OCI-LY3 (cell line): Measurements from ENCODE around the gene SDR9C7.

ENCODE experiments used
- H2AFZ ChIP-seq: fragments of 200-600, 300-600 bp; shearing (Covaris generic); 2 replicates; pipeline ENCODE4 v1.6.0; 2014; ENCODE audit warnings: antibody characterized with exemption, low read depth, low read length
- H3K27ac ChIP-seq: fragments of 200-600, 300-600 bp; sonication (generic); 2 replicates; pipeline ENCODE4 v1.5.1; 2014; ENCODE audit warnings: mild to moderate bottlenecking, low read length, moderate library complexity, mixed read lengths
- H3K27me3 ChIP-seq: fragments of 200-600, 300-600 bp; sonication (generic); 2 replicates; pipeline ENCODE4 v1.6.1; 2014; ENCODE audit warnings: low read depth, low read length, mixed read lengths
- H3K36me3 ChIP-seq: fragments of 200-600, 300-600 bp; sonication (generic); replicated peaks from 2 replicates; pipeline ENCODE3; 2014; ENCODE audit warnings: low read depth, low read length, mixed read lengths
- H3K4me1 ChIP-seq: fragments of 300-600, 200-600 bp; sonication (generic); 2 replicates; pipeline ENCODE4 v1.6.1; 2014; ENCODE audit warnings: low read length, mixed read lengths
- H3K4me2 ChIP-seq: fragments of 200-600, 300-600 bp; sonication (generic); 2 replicates; pipeline ENCODE4 v1.6.1; 2014; ENCODE audit warnings: low read length, mixed read lengths
- H3K4me3 ChIP-seq: fragments of 300-600, 200-600 bp; sonication (generic); 2 replicates; pipeline ENCODE4 v1.5.1; 2014; ENCODE audit warnings: antibody characterized with exemption, mild to moderate bottlenecking, low read length, moderate library complexity
- H3K79me2 ChIP-seq: fragments of 300-600, 200-600 bp; shearing (Covaris generic); 2 replicates; pipeline ENCODE4 v1.6.1; 2014; ENCODE audit warnings: mild to moderate bottlenecking, low read length, mixed read lengths
- H3K9ac ChIP-seq: fragments of 300-600, 200-600 bp; shearing (Covaris generic); 2 replicates; pipeline ENCODE4 v1.6.0; 2014; ENCODE audit warnings: mild to moderate bottlenecking, low read length, moderate library complexity
- H3K9me3 ChIP-seq: fragments of 200-600, 300-600 bp; shearing (Covaris generic); 2 replicates; pipeline ENCODE4 v1.6.1; 2014; ENCODE audit warnings: low read length, mixed read lengths; ENCODE audit not compliant: insufficient read depth
- H4K20me1 ChIP-seq: fragments of 200-600, 300-600 bp; sonication (generic); 2 replicates; pipeline ENCODE4 v1.6.1; 2016; ENCODE audit warnings: low read length, mixed read lengths; ENCODE audit not compliant: insufficient read depth
- CTCF ChIP-seq: fragments of 200-600, 300-600 bp; sonication (generic); IDR thresholded peaks from 2 replicates; pipeline ENCODE4 v1.5.1; 2014; ENCODE audit warnings: antibody characterized with exemption, low read length, low read depth
- EZH2phosphoT487 ChIP-seq: fragments of 200-600 bp; shearing (Covaris generic); IDR thresholded peaks from 2 replicates; pipeline ENCODE4 v1.6.1; 2018; ENCODE audit warnings: antibody characterized with exemption, mixed run types, low read depth

SDR9C7 gene

GRCh38 chr12:56935157-56935556 lies 949 bp upstream of the SDR9C7 start:
- H3K9me3 ChIP-seq, result no peaks in the 10 kb centered on the region
- H3K36me3 ChIP-seq, result no peaks in the 10 kb centered on the region
- peaks cover 4% of the 10 kb centered on the region; the same call in 1 of the 2 replicates for H3K4me1 ChIP-seq
- no peak overlapping the region for H3K4me2 ChIP-seq
- H4K20me1 ChIP-seq, result no peaks in the 10 kb centered on the region
- peaks cover 4% of the 10 kb centered on the region; the same call in 1 of the 2 replicates for H3K27me3 ChIP-seq
- H2AFZ ChIP-seq, result no peak overlapping the region
- H3K79me2 ChIP-seq, result no peaks in the 10 kb centered on the region
- no peak for TF ChIP-seq CTCF
- TF ChIP-seq EZH2phosphoT487, result no peak
- no peak overlapping the region for H3K4me3 ChIP-seq
- no peak overlapping the region for H3K9ac ChIP-seq
- H3K27ac ChIP-seq, result no peak overlapping the region

GRCh38 chr12:56932867-56933266 lies 1.3 kb downstream of the SDR9C7 start:
- H3K79me2 ChIP-seq, result no peaks in the 10 kb centered on the region
- H3K4me1 ChIP-seq, result peaks cover 4% of the 10 kb centered on the region; the same call in 1 of the 2 replicates
- peaks cover 9% of the 10 kb centered on the region; the same call in 1 of the 2 replicates for H3K27me3 ChIP-seq
- no peaks in the 10 kb centered on the region for H3K36me3 ChIP-seq
- no peak for TF ChIP-seq CTCF
- TF ChIP-seq EZH2phosphoT487, result no peak
- H2AFZ ChIP-seq, result no peak overlapping the region
- H3K9me3 ChIP-seq, result no peaks in the 10 kb centered on the region
- H3K9ac ChIP-seq, result no peak overlapping the region
- no peak overlapping the region for H3K4me3 ChIP-seq
- no peak overlapping the region for H3K27ac ChIP-seq
- no peaks in the 10 kb centered on the region for H4K20me1 ChIP-seq
- no peak overlapping the region for H3K4me2 ChIP-seq

- no peak overlapping the region for H3K27ac ChIP-seq
- no peak overlapping the region for H3K4me3 ChIP-seq
- TF ChIP-seq CTCF (no peak), EZH2phosphoT487 (no peak)
- H3K4me2 ChIP-seq, result no peak overlapping the region
- no peak overlapping the region for H2AFZ ChIP-seq
- no peaks in the 10 kb centered on the region for H3K79me2 ChIP-seq
- H3K9ac ChIP-seq, result no peak overlapping the region
- no peaks in the 10 kb centered on the region for H3K9me3 ChIP-seq
- no peaks in the 10 kb centered on the region for H3K36me3 ChIP-seq
- no peaks in the 10 kb centered on the region for H4K20me1 ChIP-seq
- peaks cover 4% of the 10 kb centered on the region; the same call in 1 of the 2 replicates for H3K4me1 ChIP-seq
- H3K27me3 ChIP-seq, result 0 out of 2 replicates have a peak, but pooled peaks cover 5% of the 10 kb centered on the region
These were observed 2.1 kb downstream of the SDR9C7 start for GRCh38 chr12:56932146-56932545.

GRCh38 chr12:56931474-56931978 lies 2.7 kb downstream of the SDR9C7 start:
- Histone ChIP-seq H3K4me2 (0 out of 2 replicates have a peak overlapping the region, but pooled peaks have one; percentile 5), H3K9ac (no peak overlapping the region), H3K9me3 (no peaks in the 10 kb centered on the region), H4K20me1 (no peaks in the 10 kb centered on the region), H3K4me1 (peaks cover 4% of the 10 kb centered on the region; the same call in 1 of the 2 replicates), H3K36me3 (no peaks in the 10 kb centered on the region), H3K27me3 (0 out of 2 replicates have a peak, but pooled peaks cover 5% of the 10 kb centered on the region), H2AFZ (peak overlapping the region; percentile 63; the same call in 1 of the 2 replicates), H3K27ac (no peak overlapping the region), H3K4me3 (no peak overlapping the region), H3K79me2 (no peaks in the 10 kb centered on the region)
- TF ChIP-seq EZH2phosphoT487 (no peak), CTCF (no peak)
